HEK293T (cell line): ENCODE measurements around the gene GLYATL2.

Experiments used
- CTCF ChIA-PET: fragments of 350-600 bp; formaldehyde crosslinking; extraction: SDS; loops from one replicate; lab custom pipeline; 2021; ENCODE audit warnings: antibody characterized with exemption, inconsistent platforms; lab: Yijun Ruan, JAX
- POLR2A ChIA-PET: fragments of 350-600 bp; formaldehyde crosslinking; extraction: SDS; loops from one replicate; lab custom pipeline; 2020; ENCODE audit warnings: antibody characterized with exemption, inconsistent platforms; lab: Yijun Ruan, JAX
- DNase-seq: peaks from one replicate; pipeline ENCODE4 v3.0.0; 2012; ENCODE audit warnings: mixed read lengths; ENCODE audit errors: extremely low spot score
- ARNT ChIP-seq: fragments of 450-650 bp; IDR thresholded peaks from 2 replicates; pipeline ENCODE4 v1.6.1; 2017; ENCODE audit warnings: mild to moderate bottlenecking
- BHLHE40 ChIP-seq: fragments of 450-650 bp; IDR thresholded peaks from 2 replicates; pipeline ENCODE4 v1.6.1; 2016; ENCODE audit warnings: mild to moderate bottlenecking, moderate library complexity, borderline replicate concordance
- CTBP1 ChIP-seq: fragments of 450-650 bp; IDR thresholded peaks from 2 replicates; pipeline ENCODE4 v1.6.1; 2016; ENCODE audit warnings: borderline replicate concordance
- ELF4 ChIP-seq: fragments of 450-650 bp; IDR thresholded peaks from 2 replicates; pipeline ENCODE4 v1.6.1; 2017; ENCODE audit warnings: antibody characterized with exemption
- FOXA1 ChIP-seq: fragments of 450-650 bp; IDR thresholded peaks from 2 replicates; pipeline ENCODE4 v1.6.1; 2016; ENCODE audit warnings: mild to moderate bottlenecking
- FOXK2 ChIP-seq: fragments of 450-650 bp; IDR thresholded peaks from 2 replicates; pipeline ENCODE4 v1.6.1; 2016; ENCODE audit warnings: mild to moderate bottlenecking
- FOXM1 ChIP-seq: fragments of 450-650 bp; IDR thresholded peaks from 2 replicates; pipeline ENCODE4 v1.6.1; 2017; ENCODE audit warnings: mild to moderate bottlenecking, borderline replicate concordance
- HDGF ChIP-seq: fragments of 450-650 bp; IDR thresholded peaks from 2 replicates; pipeline ENCODE4 v1.6.1; 2017; ENCODE audit warnings: antibody characterized with exemption, borderline replicate concordance
- L3MBTL2 ChIP-seq: fragments of 450-650 bp; conservative IDR thresholded peaks from 2 replicates; pipeline ENCODE4 v1.6.1; 2016; ENCODE audit warnings: mild to moderate bottlenecking
- LEF1 ChIP-seq: fragments of 450-650 bp; IDR thresholded peaks from 2 replicates; pipeline ENCODE4 v1.6.1; 2017; ENCODE audit warnings: mild to moderate bottlenecking, borderline replicate concordance
- NFRKB ChIP-seq: fragments of 450-650 bp; IDR thresholded peaks from 2 replicates; pipeline ENCODE4 v1.6.1; 2016; ENCODE audit warnings: mild to moderate bottlenecking, moderate library complexity
- PKNOX1 ChIP-seq: fragments of 450-650 bp; IDR thresholded peaks from 2 replicates; pipeline ENCODE4 v1.6.1; 2016
- SP1 ChIP-seq: fragments of 450-650 bp; IDR thresholded peaks from 2 replicates; pipeline ENCODE4 v1.6.1; 2017
- SUZ12 ChIP-seq: fragments of 450-650 bp; IDR thresholded peaks from 2 replicates; pipeline ENCODE4 v1.6.1; 2016; ENCODE audit warnings: mild to moderate bottlenecking
- TARDBP ChIP-seq: fragments of 450-650 bp; IDR thresholded peaks from 2 replicates; pipeline ENCODE4 v1.6.1; 2016
- ZNF384 ChIP-seq: fragments of 450-650 bp; IDR thresholded peaks from 2 replicates; pipeline ENCODE4 v1.6.1; 2016

GLYATL2 gene

GRCh38 chr11:58813693-58814092 lies 30.8 kb downstream of the GLYATL2 start:
- ChIA-PET POLR2A (no interaction called here), CTCF (no interaction called here)
- TF ChIP-seq TARDBP (no peak), ARNT (no peak), HDGF (no peak), CTBP1 (no peak)
- no peak for DNase-seq

- ChIA-PET CTCF (interaction anchor here (0.9 kb wide), 1 partner anchor 448 kb away, joined by 3 read pairs; no protein-coding TSS in a partner anchor), POLR2A (no interaction called here)
- DNase-seq, result no peak
- TF ChIP-seq ELF4 (no peak), FOXM1 (no peak), PKNOX1 (no peak), ARNT (no peak), LEF1 (no peak), HDGF (no peak), TARDBP (no peak), NFRKB (no peak), ZNF384 (no peak), L3MBTL2 (no peak), FOXA1 (no peak), CTBP1 (no peak), BHLHE40 (no peak), FOXK2 (no peak), SP1 (no peak), SUZ12 (no peak)
Observed at GRCh38 chr11:58811499-58811898, 33.0 kb downstream of the GLYATL2 start.

GRCh38 chr11:58807343-58807742 lies 37.2 kb downstream of the GLYATL2 start:
- no peak for DNase-seq
- POLR2A ChIA-PET, result no interaction called here
- CTCF ChIA-PET, result no interaction called here
- TF ChIP-seq ELF4, result no peak
- TF ChIP-seq PKNOX1, result no peak
- TF ChIP-seq L3MBTL2, result no peak
- TF ChIP-seq CTBP1, result no peak
- no peak for TF ChIP-seq FOXM1
- no peak for TF ChIP-seq LEF1
- no peak for TF ChIP-seq ARNT
- no peak for TF ChIP-seq ZNF384

- TF ChIP-seq ARNT (no peak), L3MBTL2 (no peak), HDGF (no peak), SUZ12 (no peak), FOXM1 (no peak), LEF1 (no peak), ZNF384 (no peak), TARDBP (no peak), FOXA1 (no peak), SP1 (no peak), ELF4 (no peak), FOXK2 (no peak), BHLHE40 (no peak), NFRKB (no peak)
- ChIA-PET POLR2A (no interaction called here), CTCF (no interaction called here)
- DNase-seq, result no peak
Observed at GRCh38 chr11:58805065-58805464, 39.4 kb downstream of the GLYATL2 start.

GRCh38 chr11:58801974-58802545 lies 42.4 kb downstream of the GLYATL2 start:
- TF ChIP-seq ZNF384 (no peak), LEF1 (no peak), CTBP1 (no peak), ARNT (no peak), FOXM1 (no peak), NFRKB (no peak), FOXK2 (no peak), PKNOX1 (no peak), L3MBTL2 (no peak), HDGF (no peak), TARDBP (no peak), FOXA1 (no peak)
- CTCF ChIA-PET, result no interaction called here
- POLR2A ChIA-PET, result no interaction called here
- no peak for DNase-seq

- no peak for DNase-seq
- CTCF ChIA-PET, result no interaction called here
- TF ChIP-seq BHLHE40, result no peak
- no peak for TF ChIP-seq ARNT
- no peak for TF ChIP-seq FOXA1
- TF ChIP-seq SUZ12, result no peak
- TF ChIP-seq FOXK2, result no peak
- no peak for TF ChIP-seq CTBP1
- no peak for TF ChIP-seq TARDBP
- no peak for TF ChIP-seq ELF4
- no peak for TF ChIP-seq SP1
- no peak for TF ChIP-seq ZNF384
- TF ChIP-seq LEF1, result no peak
- TF ChIP-seq NFRKB, result no peak
- no peak for TF ChIP-seq HDGF
- no peak for TF ChIP-seq PKNOX1
- TF ChIP-seq L3MBTL2, result no peak
- no peak for TF ChIP-seq FOXM1
- POLR2A ChIA-PET, result no interaction called here
Observed at GRCh38 chr11:58801302-58801701, 43.2 kb downstream of the GLYATL2 start.
